Muscle layer of colon (tissue), 2 donors: Measurements from ENCODE around the gene DIS3L2.

Source experiments
- H3K27ac ChIP-seq: one replicate; pipeline ENCODE4 v1.7.0; 2013; ENCODE audit warnings: low read depth, mild to moderate bottlenecking, low read length, moderate library complexity
- H3K27me3 ChIP-seq, 2 donors: one replicate each; pipeline ENCODE4 v1.7.0; 2013; ENCODE audit warnings: low read length in 2 of 2, mild to moderate bottlenecking in 2 of 2; ENCODE audit not compliant: insufficient read depth in 2 of 2, control insufficient read depth in 1 of 2
- H3K36me3 ChIP-seq: one replicate; pipeline ENCODE4 v1.7.0; 2013; ENCODE audit warnings: mild to moderate bottlenecking, low read length; ENCODE audit not compliant: insufficient read depth
- H3K4me1 ChIP-seq: one replicate; pipeline ENCODE4 v1.7.0; 2013; ENCODE audit warnings: mild to moderate bottlenecking, low read length; ENCODE audit not compliant: insufficient read depth
- H3K4me3 ChIP-seq, 2 donors: one replicate each; pipeline ENCODE4 v1.7.0; 2013; ENCODE audit warnings: low read length in 2 of 2, low read depth in 1 of 2, mild to moderate bottlenecking in 1 of 2, moderate library complexity in 1 of 2
- H3K9ac ChIP-seq: one replicate; pipeline ENCODE4 v1.7.0; 2013; ENCODE audit warnings: low read length
- H3K9me3 ChIP-seq: one replicate; pipeline ENCODE4 v1.7.0; 2013; ENCODE audit warnings: mild to moderate bottlenecking, low read length
- donor health status: abdominal sarcoma.
- donor health status: Adenocarcinoma of cecum.

DIS3L2 gene

GRCh38 chr2:232282508-232283055, 321.1 kb downstream of the DIS3L2 start:
- no peak overlapping the region for H3K27ac ChIP-seq
- H3K9me3 ChIP-seq = no peaks in the 10 kb centered on the region
- no peaks in the 10 kb centered on the region for H3K36me3 ChIP-seq
- H3K9ac ChIP-seq = no peak overlapping the region
- no peak overlapping the region for H3K4me3 ChIP-seq
- no peaks in the 10 kb centered on the region for H3K4me1 ChIP-seq
- no peaks in the 10 kb centered on the region for H3K27me3 ChIP-seq

- no peaks in the 10 kb centered on the region for H3K4me1 ChIP-seq
- no peak overlapping the region for H3K4me3 ChIP-seq
- H3K36me3 ChIP-seq = no peaks in the 10 kb centered on the region
- no peak overlapping the region for H3K9ac ChIP-seq
- H3K9me3 ChIP-seq = no peaks in the 10 kb centered on the region
- no peak overlapping the region for H3K27ac ChIP-seq
- no peaks in the 10 kb centered on the region for H3K27me3 ChIP-seq
These were observed 324.7 kb downstream of the DIS3L2 start for GRCh38 chr2:232286001-232286868.

GRCh38 chr2:232287316-232287715, 325.8 kb downstream of the DIS3L2 start:
- Histone ChIP-seq H3K36me3 (no peaks in the 10 kb centered on the region), H3K4me3 (no peak overlapping the region), H3K9ac (no peak overlapping the region), H3K27ac (no peak overlapping the region), H3K27me3 (no peaks in the 10 kb centered on the region), H3K4me1 (no peaks in the 10 kb centered on the region), H3K9me3 (no peaks in the 10 kb centered on the region)

GRCh38 chr2:232288489-232289030, 327.0 kb downstream of the DIS3L2 start:
- no peak overlapping the region for H3K27ac ChIP-seq
- H3K36me3 ChIP-seq = no peaks in the 10 kb centered on the region
- H3K4me3 ChIP-seq = no peak overlapping the region
- no peaks in the 10 kb centered on the region for H3K9me3 ChIP-seq
- H3K27me3 ChIP-seq = no peaks in the 10 kb centered on the region
- no peak overlapping the region for H3K9ac ChIP-seq
- no peaks in the 10 kb centered on the region for H3K4me1 ChIP-seq

GRCh38 chr2:232290668-232291067, 329.2 kb downstream of the DIS3L2 start:
- H3K9ac ChIP-seq = no peak overlapping the region
- no peaks in the 10 kb centered on the region for H3K4me1 ChIP-seq
- H3K27me3 ChIP-seq = no peaks in the 10 kb centered on the region
- no peaks in the 10 kb centered on the region for H3K36me3 ChIP-seq
- H3K9me3 ChIP-seq = no peaks in the 10 kb centered on the region
- no peak overlapping the region for H3K4me3 ChIP-seq
- H3K27ac ChIP-seq = no peak overlapping the region

- H3K27ac ChIP-seq = no peak overlapping the region
- H3K9ac ChIP-seq = no peak overlapping the region
- no peaks in the 10 kb centered on the region for H3K36me3 ChIP-seq
- no peaks in the 10 kb centered on the region for H3K27me3 ChIP-seq
- H3K4me3 ChIP-seq = no peak overlapping the region
- no peaks in the 10 kb centered on the region for H3K4me1 ChIP-seq
- H3K9me3 ChIP-seq = no peaks in the 10 kb centered on the region
These were observed 329.8 kb downstream of the DIS3L2 start for GRCh38 chr2:232291343-232291742.

- Histone ChIP-seq H3K9me3 (no peaks in the 10 kb centered on the region), H3K27me3 (no peaks in the 10 kb centered on the region)
These were observed 331.1 kb downstream of the DIS3L2 start for GRCh38 chr2:232292395-232293154.

GRCh38 chr2:232293191-232293590, 331.7 kb downstream of the DIS3L2 start:
- no peak overlapping the region for H3K27ac ChIP-seq
- H3K4me3 ChIP-seq = no peak overlapping the region
- H3K36me3 ChIP-seq = no peaks in the 10 kb centered on the region
- H3K27me3 ChIP-seq = no peaks in the 10 kb centered on the region
- no peak overlapping the region for H3K9ac ChIP-seq
- no peaks in the 10 kb centered on the region for H3K4me1 ChIP-seq
- H3K9me3 ChIP-seq = no peaks in the 10 kb centered on the region

More at GRCh38 chr2:232292395-232293154, 331.1 kb downstream of the DIS3L2 start:
- H3K4me1 ChIP-seq = no peaks in the 10 kb centered on the region
- no peaks in the 10 kb centered on the region for H3K36me3 ChIP-seq
- no peak overlapping the region for H3K27ac ChIP-seq
- H3K9ac ChIP-seq = no peak overlapping the region
- H3K4me3 ChIP-seq = no peak overlapping the region

GRCh38 chr2:232295971-232296370, 334.5 kb downstream of the DIS3L2 start:
- Histone ChIP-seq H3K4me3 (no peak overlapping the region), H3K27me3 (no peaks in the 10 kb centered on the region), H3K4me1 (no peaks in the 10 kb centered on the region), H3K36me3 (no peaks in the 10 kb centered on the region), H3K9me3 (no peaks in the 10 kb centered on the region), H3K27ac (no peak overlapping the region), H3K9ac (no peak overlapping the region)

GRCh38 chr2:232296776-232297525, 335.4 kb downstream of the DIS3L2 start:
- no peaks in the 10 kb centered on the region for H3K27me3 ChIP-seq
- H3K4me3 ChIP-seq = no peak overlapping the region
- H3K9me3 ChIP-seq = no peaks in the 10 kb centered on the region
- H3K27ac ChIP-seq = no peak overlapping the region
- no peak overlapping the region for H3K9ac ChIP-seq
- H3K36me3 ChIP-seq = no peaks in the 10 kb centered on the region
- no peaks in the 10 kb centered on the region for H3K4me1 ChIP-seq

- Histone ChIP-seq H3K4me1 (no peaks in the 10 kb centered on the region), H3K27ac (no peak overlapping the region), H3K36me3 (no peaks in the 10 kb centered on the region), H3K9me3 (no peaks in the 10 kb centered on the region), H3K27me3 (no peaks in the 10 kb centered on the region), H3K9ac (no peak overlapping the region), H3K4me3 (no peak overlapping the region)
These were observed 337.6 kb downstream of the DIS3L2 start for GRCh38 chr2:232299084-232299483.
